GM12864 (cell line): ENCODE data around the gene THAP4.
A peak's percentile ranks its signal among the peaks of the same experiment; 100 is the strongest.

Experiments used
- DNase-seq: peaks from one replicate; pipeline ENCODE4 v3.0.0-alpha.2; 2011; ENCODE audit warnings: low read depth
- H3K4me3 ChIP-seq: 2 replicates; pipeline ENCODE4 v1.5.1; 2011; ENCODE audit warnings: mild to moderate bottlenecking, low read depth, low read length, control low read depth
- CTCF ChIP-seq: IDR thresholded peaks from 2 replicates; pipeline ENCODE4 v1.5.1; 2011; ENCODE audit warnings: low read depth, mild to moderate bottlenecking, moderate library complexity, low read length, control low read depth, inconsistent platforms; ENCODE audit errors: missing control alignments

The THAP4 gene

GRCh38 chr2:241637795-241638660 lies 1.1 kb upstream of the THAP4 start:
- no peak for TF ChIP-seq CTCF
- peak overlapping the region; percentile 87 for H3K4me3 ChIP-seq
- DNase-seq, result no peak

GRCh38 chr2:241636182-241637017 lies 558 bp downstream of the THAP4 start:
- DNase-seq, result no peak
- H3K4me3 ChIP-seq, result peak overlapping the region; percentile 87
- TF ChIP-seq CTCF, result no peak

GRCh38 chr2:241635756-241636155 lies 1.2 kb downstream of the THAP4 start:
- no peak for TF ChIP-seq CTCF
- DNase-seq, result no peak
- peak overlapping the region; percentile 87 for H3K4me3 ChIP-seq

- no peak for DNase-seq
- no peak overlapping the region for H3K4me3 ChIP-seq
- TF ChIP-seq CTCF, result no peak
These were observed 3.4 kb downstream of the THAP4 start for GRCh38 chr2:241633561-241633960.

GRCh38 chr2:241632478-241633325 lies 4.3 kb downstream of the THAP4 start:
- no peak for DNase-seq
- TF ChIP-seq CTCF, result no peak
- H3K4me3 ChIP-seq, result no peak overlapping the region

- no peak for TF ChIP-seq CTCF
- no peak for DNase-seq
- H3K4me3 ChIP-seq, result no peak overlapping the region
These were observed 7.1 kb downstream of the THAP4 start for GRCh38 chr2:241629762-241630435.
